GM12873 (cell line): ENCODE measurements around the gene VCL.

Experiments
- TF ChIP-seq, protein P1 (sequence below): IDR thresholded peaks from 2 replicates; pipeline ENCODE4 v1.5.1; 2012; ENCODE audit warnings: low read depth, mild to moderate bottlenecking, moderate library complexity, low read length, control low read depth; ENCODE audit not compliant: insufficient read depth; ENCODE audit errors: missing control alignments

Gene VCL

DNA sequence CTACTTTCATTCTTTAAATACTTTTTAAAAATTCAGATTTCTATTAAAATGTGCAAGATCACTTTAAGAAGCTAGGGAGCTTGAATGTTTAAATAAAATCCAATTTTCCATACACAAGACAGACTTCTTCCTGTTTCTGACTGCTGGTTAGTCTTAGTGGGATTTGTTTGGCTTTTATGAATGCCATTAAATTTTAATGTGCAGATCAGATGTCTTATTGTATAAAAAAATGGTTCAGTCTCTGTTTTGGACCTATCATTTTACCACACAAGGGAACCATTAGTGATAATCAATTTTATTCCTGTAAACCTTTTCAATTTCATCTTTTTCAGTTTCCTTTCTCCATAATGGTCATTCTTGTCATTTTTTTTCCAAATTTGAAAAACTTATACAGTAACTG is 63.2 kb downstream of the VCL start:
- TF ChIP-seq, protein P1, sequence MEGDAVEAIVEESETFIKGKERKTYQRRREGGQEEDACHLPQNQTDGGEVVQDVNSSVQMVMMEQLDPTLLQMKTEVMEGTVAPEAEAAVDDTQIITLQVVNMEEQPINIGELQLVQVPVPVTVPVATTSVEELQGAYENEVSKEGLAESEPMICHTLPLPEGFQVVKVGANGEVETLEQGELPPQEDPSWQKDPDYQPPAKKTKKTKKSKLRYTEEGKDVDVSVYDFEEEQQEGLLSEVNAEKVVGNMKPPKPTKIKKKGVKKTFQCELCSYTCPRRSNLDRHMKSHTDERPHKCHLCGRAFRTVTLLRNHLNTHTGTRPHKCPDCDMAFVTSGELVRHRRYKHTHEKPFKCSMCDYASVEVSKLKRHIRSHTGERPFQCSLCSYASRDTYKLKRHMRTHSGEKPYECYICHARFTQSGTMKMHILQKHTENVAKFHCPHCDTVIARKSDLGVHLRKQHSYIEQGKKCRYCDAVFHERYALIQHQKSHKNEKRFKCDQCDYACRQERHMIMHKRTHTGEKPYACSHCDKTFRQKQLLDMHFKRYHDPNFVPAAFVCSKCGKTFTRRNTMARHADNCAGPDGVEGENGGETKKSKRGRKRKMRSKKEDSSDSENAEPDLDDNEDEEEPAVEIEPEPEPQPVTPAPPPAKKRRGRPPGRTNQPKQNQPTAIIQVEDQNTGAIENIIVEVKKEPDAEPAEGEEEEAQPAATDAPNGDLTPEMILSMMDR = no peak

DNA sequence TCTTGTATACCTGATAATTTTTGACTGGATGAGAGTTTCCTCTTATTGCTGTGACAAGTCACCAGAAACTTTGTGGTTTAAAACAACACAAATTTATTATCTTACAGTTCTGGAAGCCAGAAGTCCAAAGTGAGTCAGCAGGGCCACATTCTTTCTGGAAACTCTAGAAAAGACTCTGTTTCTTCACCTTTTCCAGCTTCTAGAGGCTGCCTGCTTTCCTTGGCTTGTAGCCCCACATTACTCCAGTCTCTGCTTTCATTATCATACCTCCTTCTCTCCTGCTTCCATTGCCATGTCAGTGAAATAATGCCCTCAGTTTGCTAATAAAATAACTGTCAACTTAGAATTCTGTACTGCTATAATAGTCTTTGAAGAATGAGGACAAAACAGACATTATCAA is 65.3 kb downstream of the VCL start:
- TF ChIP-seq, protein P1 = no peak

DNA sequence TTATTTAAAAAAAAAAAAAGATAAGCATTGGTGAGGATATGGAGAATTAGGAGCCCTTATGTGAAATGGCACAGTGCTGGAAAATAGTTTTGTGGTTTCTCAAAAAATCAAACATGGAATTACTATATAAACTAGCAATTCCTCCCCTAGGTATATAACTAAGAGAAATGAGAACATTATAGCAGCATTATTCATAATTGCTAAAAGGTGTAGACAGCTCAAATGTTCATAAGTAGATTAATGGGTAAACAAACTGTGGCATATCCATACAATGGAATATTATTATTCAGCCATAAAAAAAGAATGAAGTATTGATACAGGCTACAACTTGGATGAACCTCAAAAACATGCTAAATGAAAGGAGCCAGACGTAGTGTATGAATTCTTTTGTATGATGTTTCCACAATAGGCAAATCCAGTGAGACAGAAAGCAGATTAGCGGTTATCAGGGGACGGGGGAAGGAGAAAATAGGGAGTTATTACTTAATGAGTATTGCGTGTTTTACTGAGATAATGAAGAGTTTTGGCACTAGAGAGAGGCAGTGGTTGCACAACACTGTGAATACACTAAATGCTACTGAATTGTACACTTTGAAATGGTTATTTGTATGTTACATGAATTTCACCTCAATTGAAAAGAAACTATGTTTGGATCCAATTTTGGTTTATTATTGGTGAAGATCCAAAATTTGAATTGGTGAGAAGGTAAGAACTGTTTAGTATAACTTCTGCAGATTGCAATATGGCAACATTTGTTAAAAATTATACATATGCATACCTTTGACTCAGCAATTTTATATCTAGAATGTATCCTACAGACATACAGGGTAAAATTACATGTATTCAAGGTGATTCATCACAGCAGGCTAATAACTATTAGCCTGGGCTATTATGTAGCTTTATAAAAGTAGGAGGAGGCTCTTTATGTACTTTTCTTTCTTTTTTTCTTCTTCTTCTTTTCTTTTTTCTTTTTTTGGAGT is 69.7 kb downstream of the VCL start:
- TF ChIP-seq, protein P1 = no peak

DNA sequence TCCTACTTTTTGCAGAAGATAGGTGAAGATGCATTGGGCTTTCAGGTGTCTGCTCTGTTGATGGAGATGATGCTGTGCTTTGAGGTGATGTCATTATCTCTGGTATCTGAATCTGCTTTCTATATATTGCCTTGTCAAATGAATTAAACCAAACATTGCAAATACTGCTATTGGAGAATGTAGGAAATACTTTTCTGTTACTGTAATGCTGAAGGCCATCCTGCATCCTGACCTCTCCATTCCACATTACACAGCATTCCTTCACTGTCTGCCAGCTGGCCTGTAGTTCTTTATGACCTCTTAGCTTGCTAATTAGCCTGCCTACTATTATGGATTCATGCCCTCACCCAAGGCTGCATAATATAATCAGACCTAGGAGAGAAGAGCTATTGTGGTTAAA is 73.2 kb downstream of the VCL start:
- TF ChIP-seq, protein P1 = no peak

DNA sequence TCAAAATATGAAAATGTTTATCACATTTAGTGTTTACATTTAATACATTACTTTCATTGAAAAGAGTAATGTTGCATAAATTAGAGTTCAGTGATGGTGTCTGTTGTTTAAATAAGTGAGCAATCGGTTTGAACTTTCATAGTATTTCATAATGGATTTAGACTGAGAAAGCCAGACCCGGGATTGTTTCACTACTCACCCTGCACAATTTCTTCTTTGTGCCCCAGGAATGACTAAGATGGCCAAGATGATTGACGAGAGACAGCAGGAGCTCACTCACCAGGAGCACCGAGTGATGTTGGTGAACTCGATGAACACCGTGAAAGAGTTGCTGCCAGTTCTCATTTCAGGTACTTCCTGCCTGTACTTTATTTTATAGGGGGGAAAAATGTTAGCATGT is 74.6 kb downstream of the VCL start:
- TF ChIP-seq, protein P1 = no peak

DNA sequence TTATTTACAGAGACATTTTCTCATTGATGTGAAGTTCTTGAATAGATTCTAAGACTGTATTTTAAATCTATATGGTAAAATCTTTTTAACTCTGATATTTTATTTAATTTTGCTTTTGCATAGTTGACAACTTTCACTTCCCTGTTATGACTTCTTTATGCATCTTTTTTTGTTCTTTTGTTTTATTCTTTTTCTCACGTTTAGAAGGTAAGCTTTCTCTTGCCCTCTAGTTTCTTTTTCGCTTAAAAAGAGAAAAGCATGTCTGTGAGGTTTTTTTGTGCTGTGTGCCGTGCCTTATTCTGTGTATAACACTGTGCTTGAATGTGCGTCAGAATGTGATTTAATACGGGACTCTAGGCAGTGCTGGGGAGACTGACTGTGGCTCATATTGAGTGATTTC is 78.0 kb downstream of the VCL start:
- TF ChIP-seq, protein P1 = no peak

DNA sequence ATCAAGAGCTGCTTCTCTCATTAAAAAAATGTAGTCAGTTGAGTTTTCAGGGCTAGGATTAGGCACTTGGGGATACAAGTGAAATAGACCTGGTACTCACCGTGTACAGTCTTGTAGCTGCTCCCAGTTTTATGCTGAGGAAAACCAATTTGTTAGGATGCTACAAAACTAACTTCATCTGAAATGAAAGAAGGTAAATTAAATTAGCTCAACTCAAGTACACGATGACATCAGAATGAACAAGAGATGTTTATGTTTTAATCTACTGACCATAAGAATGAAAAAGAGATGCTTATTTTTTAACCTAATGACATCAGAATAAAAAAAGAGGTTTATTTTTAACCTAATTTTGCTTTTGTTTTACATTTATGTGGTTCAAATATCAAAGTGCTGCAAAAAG is 79.0 kb downstream of the VCL start:
- TF ChIP-seq, protein P1 = no peak
